Uterus (tissue), 2 donors: ENCODE results near the gene MAGI2.

Experiments
- CTCF ChIP-seq, 4 experiments: fragments of 200-600 bp in 2 of 4; fragments of 450-650 bp in 2 of 4; sonication (generic) in 2 of 4; IDR thresholded peaks; one replicate each; pipeline ENCODE4 v1.5.1; 2016 to 2019; ENCODE audit warnings: antibody characterized with exemption in 4 of 4, mild to moderate bottlenecking in 2 of 4, moderate library complexity in 1 of 4
- POLR2A ChIP-seq, 2 donors: fragments of 450-650 bp; IDR thresholded peaks; one replicate each; pipeline ENCODE4 v1.6.1; 2016; ENCODE audit warnings: antibody characterized with exemption in 2 of 2, mild to moderate bottlenecking in 1 of 2, moderate library complexity in 1 of 2

GRCh38 chr7:78377532-78377931 lies 1075.9 kb downstream of the MAGI2 start:
- TF ChIP-seq CTCF (IDR thresholded peaks at IDR 0.05) (no peak), POLR2A (IDR thresholded peaks at IDR 0.05) (no peak)
